Urothelium cell line (cell line): ENCODE results near the gene DRC1.

Source experiments
- DNase-seq: peaks from one replicate; pipeline ENCODE4 v3.0.0; 2011; ENCODE audit warnings: low spot score, mixed read lengths
- FAIRE-seq: peaks from 2 replicates; lab custom pipeline; 2011; peaks lifted over from hg19 to GRCh38; lab: Jason Lieb, UNC

DRC1 gene

DNA sequence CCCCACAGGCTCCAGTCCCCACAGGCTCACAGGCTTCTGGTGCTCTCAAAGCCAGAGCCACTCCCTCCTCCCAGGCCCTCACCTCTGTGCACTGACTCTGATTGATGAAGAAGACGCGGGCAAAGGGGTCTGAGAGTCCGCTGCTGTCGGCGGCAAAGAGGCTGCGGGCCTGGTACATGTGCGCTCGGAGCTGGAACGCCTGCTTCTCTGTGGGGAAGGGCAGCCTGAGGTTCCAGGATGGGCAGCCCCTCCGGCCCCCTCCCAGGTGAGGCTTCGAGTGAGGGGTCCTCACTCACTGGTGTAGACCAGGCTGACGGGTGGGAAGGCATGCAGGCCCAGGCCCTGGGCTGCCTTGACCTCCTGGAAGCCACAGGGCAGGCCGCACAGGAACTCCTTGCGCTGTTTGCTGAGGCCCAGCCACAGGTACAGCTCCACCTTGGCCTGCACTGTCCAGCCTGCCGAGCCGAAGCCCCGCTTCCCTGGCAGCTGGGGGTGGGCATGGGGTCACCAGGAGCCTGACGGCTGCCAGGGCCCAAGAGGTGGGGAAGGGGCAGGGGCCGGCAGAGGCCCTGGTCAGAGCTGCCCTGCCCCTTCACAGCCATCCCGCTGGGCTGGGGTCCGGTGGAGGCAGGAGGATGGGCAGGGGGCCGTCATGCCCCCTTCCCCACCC is 74.2 kb downstream of the DRC1 start:
- no peak for DNase-seq
- no peak for FAIRE-seq

DNA sequence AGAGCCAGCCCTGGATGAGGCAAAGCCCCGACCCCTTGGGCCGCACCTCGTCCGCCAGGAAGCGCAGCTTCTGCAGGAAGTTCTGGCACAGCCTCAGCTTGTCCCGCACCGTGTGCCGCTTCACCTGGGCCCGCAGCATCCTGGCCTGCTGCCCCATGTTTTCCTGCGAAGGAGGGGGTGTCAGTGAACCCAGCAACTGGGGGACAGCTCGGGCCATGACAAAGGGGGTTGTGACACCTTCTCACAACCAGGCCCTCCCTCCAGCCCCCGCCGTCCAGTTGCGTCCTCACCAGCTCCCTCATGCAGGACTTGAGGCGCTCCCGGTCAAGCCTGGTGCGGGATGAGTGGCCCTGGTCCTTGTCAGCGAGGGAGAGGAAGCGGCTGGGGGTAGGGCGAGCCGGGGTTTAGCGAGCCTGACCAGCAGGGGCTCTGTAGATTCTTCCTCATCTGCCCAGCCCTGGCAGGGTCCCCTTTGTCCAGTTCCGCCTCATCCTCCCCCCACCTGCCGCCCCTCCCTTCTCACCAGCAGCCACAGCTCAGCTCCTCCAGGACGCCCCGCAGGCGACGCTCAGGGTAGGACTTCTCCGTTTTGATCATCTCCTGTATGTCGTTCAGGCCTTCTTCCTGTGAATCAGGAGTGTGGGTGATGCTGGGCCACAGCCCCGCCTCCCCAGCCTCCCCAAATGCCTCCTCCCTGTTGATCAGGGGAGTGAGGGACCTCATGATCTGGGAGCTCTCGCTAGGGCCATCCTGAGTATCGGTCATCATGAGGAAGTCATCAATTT is 75.6 kb downstream of the DRC1 start:
- DNase-seq (no peak), FAIRE-seq (no peak)

DNA sequence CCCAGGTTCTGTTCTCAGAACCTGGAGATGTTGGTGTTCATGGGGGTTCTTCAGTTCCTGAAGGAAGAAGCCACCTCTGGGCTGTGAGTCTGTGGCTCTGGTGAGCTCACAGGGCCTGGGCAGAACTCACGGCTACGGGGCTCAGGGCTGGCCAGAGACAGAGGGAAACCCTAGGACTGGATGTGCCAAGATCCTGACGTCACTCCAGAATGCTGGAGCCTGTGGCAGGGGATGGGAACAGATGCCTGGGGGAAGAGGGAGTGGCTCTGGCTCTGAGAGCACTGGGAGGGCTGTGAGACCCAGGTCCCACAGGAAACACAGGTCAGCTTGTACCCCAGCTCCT is 76.2 kb downstream of the DRC1 start, which contains the start of gene OTOF:
Gene OTOF (minus strand): TSS at position 214 of the 343 bp plus-strand sequence.
- FAIRE-seq (no peak), DNase-seq (peak; percentile 54)

DNA sequence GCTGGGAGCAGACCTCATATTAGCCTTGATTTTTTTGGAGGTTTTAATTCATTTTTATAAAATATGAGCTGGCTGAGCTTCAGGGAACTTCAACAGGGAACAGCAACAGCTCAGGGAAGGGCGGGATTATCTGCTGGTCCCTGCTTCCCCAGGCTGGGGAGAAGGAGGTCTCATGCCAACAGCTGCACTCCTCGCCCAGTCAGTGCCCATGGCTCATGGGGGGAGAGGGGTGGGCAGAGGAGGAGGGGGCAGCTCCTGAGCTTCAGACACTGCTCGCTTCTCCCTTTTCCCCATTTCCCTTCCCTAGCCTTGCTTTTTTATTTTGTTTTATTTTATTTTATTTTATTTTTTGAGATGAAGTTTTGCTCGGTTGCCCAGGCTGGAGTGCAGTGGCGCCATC is 76.6 kb downstream of the DRC1 start:
- no peak for DNase-seq
- no peak for FAIRE-seq

DNA sequence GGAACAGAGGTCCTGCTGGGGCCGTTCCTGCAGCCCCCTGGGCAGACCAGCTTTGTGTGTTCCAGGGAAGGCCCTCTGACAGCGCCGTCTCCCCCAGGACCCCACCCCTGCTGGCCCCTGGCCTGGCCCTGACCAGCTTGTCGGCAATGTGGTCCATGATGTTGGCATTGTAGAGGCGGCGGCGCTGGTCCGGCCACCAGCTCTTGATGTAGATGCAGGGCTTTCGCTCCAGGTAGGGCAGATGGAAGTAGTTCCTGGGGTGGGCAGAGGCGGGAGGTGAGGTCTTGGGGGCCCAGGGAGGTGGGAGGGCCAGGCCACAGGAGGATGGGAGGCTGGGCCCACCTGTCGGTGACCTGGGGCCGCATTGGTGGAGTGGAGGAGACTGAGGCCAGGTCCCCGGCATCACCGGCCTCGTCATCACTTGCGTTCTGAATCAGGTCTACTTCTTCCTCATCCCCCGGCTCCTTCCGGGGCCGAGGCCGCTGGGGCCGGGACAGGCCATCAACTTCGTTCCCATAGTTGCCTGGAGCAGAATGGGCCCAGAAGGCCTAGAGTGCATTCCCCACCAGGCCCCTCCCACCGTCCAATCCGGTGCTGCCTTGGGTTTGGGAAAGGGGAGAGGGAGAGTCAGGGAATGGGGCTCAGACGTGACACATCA is 77.5 kb downstream of the DRC1 start:
- DNase-seq = no peak
- peak; percentile 9 for FAIRE-seq

DNA sequence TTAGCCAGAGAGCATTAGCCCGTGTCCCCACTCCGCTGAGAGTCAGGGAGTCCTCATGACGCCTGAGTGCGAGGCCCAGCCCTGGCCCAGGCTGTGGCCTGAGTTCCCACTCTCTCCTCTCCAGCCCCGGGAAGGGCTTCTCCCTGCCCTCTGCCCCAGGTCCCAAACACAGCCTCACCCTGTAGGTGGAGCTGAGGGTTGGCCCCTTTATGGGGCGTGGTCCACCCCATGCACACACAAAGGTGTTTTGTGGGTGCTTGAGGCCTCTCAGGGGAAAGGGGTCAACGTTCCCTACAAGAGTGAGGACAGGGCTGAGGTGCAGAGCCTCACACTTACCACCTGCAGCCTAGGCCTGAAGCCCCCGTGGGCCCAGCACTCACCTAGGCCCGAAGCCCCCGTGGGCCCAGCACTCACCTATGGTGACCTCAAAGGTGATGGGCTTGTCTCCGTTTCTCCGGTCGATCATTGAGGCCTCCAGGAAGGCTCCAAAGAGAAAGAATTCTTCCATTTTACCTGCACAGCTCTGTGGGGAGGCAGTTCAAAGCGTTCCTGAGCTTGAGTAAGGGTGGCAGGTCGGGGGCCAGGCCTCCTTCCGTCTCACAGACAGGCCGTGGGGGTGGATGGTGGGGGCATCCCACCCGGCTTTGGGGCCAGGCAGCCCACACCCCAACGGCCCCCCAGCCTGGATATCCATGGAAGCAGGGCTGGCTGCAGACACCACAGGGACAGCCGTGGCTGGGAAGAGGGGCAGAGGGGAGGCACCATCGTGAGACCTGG is 78.3 kb downstream of the DRC1 start:
- no peak for FAIRE-seq
- no peak for DNase-seq

DNA sequence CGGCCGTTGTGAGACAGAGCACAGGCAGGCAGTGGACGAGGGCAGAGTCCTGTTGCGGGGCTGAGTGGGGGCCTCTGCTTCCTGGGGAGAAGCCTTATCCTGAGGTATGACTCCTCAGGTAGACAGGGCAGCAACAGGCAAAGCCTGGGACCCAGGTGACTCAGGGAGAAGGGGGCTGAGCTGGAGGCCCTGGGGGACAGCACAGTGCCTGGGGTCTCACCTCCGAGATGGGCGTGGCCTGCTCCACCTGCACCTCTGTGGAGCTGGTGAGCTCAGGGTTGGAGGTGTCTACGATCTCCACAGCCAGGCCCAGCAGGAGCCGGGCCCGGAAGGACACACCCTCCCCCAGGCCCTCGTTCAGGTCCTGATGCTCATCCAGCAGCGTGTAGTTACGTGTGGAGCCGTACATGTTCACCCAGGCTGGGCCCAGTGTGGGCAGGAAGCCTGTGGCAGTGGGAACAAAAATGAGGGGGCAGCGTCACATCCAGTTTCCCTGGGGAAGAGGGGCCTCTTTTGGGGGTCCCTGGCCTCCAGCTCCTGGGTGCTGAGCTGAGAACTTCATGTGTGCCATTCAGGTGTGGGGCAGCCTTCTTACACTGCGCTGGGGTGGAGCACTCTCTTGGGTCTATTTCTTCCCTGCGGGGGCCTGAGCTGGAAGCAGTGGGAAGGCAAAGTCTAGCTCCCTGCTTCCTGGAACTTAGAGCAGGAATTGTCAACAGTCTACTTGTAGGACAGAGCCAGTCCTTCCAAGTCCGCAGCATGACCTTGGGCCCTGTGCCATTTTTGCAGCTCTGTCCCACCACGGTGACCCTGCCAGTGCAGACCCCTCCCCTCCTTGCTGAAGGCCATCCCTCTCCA is 79.1 kb downstream of the DRC1 start:
- FAIRE-seq (no peak), DNase-seq (no peak)

DNA sequence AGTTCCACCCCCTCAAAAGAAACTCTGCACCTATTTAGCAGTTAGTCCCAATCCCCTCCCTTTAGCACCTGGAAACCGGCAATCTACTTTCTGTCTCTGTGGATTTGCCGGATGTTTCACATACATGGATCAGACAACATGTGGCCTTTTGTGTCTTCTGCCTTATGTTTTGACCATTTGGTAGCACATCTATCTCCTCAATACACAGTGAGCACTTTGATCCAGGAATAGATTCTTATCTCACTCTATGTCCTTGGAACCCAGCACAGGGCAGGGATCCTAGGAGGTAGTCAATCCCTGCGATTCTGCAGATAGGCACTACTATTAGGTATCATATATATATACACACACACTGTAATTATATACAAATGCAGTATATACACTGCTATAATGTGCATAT is 80.0 kb downstream of the DRC1 start:
- DNase-seq (no peak), FAIRE-seq (no peak)

DNA sequence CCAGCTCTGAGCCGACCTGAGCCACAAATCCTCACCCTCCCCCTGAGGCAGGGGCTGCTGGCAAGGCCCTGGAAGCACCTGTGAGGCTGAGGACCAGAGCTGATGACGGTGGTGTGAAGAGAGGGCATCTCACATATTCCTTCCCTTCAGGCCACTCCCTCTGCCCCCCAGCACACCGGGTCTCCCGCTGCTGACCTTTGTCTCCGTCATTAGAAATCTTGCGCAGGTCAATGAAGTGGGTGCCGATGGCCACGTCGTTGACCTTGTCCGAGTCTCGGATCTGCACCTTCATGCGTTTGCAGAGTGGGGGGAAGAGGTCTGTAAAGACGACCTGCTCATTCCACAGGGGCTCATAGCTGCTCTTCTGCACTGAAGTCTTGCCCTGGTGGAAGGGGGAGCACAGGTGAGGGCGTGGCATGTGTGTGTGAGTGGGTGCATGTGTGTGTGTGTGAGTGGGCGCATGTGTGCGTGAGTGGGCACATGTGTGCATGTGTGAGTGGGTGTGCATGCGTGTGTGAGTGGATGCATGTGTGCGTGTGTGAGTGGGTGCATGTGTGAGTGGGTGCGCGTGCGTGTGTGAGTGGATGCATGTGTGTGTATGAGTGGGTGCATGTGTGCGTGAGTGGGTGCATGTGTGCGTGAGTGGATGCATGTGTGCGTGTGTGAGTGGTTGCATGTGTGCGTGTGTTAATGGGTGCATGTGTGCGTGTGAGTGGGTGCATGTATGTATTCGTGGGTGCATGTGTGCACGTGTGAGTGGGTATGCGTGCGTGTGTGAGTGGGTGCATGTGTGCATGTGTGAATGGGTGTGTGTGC is 80.7 kb downstream of the DRC1 start:
- no peak for DNase-seq
- FAIRE-seq = peak; percentile 98

DNA sequence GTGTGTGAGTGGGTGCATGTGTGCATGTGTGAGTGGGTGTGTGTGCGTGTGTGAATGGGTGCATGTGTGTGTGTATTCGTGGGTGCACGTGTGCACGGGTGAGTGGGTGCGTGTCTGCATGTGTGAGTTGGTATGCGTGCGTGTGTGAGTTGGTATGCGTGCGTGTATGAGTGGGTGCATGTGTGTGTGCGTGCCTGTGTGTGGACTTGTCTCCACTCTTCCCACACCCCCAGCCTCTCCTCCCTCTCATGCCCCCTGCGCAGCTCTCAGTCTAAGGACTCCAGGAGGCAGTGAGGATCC is 81.3 kb downstream of the DRC1 start:
- FAIRE-seq (no peak), DNase-seq (no peak)

DNA sequence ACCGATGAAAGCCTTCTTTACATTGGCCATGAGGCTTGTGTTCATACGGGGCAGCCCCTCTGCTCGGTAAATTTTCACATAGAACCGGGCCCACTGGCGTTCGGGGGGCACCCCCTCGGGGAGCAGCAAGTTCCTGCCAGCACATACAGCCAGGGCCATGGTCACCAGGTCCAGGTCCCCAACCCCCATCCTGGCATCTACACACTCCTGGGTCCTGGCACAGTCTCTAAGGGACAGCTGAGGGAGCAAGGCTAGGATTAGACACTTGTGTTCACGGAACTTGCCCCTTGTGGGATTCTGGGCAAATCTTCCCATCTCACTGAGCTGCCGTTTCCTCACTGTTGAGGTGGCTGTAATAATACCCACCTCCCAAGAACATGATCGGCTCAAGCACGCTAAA is 81.8 kb downstream of the DRC1 start:
- DNase-seq (no peak), FAIRE-seq (no peak)

DNA sequence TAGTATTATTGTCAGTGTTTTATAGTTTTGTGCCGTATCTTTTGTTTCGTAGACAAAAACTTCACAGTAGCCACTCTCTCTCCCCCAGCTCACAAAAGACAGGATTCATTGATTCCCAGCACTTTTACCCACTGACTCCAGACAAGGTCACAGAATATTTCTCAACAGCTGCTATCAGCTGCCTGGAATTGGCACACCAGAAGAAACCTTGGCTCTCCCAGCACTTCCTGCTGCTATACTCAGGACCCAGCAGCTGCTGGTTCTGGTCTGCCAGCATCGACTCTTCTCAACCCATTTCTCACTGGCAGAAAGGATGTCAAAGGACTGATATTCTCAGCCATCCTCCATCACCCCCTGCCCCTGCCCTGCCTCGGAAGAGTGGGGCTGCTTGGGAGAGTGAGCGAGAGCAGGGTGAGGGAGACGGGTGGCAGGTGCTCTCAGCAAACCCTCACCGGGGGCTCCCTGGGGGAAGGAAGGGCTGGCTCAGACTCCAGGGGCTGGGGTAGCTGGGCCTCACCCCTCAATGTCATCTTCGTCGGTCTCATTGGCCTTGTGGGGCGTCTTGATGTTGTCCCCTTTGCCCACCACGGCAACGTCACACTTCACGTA is 82.3 kb downstream of the DRC1 start:
- DNase-seq (no peak), FAIRE-seq (no peak)

DNA sequence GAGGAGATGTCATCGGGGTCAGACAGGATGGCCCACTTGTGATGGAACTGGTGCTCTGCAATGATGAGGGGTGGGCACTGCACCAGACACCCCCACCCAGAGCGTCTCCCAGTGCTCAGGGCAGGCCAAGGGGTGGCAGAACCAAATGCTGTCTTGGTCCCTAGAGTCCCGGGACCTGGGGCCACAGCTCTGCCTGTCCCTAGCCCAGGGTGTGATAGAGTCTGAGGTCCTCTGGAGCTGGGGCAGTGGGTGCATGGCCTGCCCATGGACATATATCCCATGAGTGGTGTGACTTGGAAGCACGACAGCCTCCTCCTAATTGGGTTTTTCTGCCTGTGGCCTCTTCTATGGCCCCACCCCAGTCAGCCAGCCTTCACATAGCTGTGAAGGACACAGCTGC is 82.9 kb downstream of the DRC1 start:
- no peak for FAIRE-seq
- no peak for DNase-seq

DNA sequence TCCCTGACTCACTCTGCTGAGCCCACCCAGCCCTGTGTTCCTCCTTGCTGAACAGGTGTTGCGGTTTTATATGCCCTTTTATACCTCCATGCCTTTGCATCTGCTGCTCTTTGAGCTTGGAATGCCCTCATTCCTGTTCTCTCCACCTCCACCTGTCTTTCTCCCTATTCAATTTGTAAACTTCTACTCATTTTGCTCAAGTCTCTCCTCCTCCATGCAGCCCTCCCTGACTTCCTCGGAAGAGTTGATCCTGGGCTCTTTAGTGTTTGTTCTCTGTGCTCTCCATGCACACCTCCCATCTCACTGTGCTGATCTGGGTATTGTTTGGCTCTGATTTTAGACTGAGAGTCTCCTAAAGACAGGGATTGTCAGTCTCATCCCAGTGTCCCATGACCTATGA is 83.4 kb downstream of the DRC1 start:
- FAIRE-seq (no peak), DNase-seq (no peak)

DNA sequence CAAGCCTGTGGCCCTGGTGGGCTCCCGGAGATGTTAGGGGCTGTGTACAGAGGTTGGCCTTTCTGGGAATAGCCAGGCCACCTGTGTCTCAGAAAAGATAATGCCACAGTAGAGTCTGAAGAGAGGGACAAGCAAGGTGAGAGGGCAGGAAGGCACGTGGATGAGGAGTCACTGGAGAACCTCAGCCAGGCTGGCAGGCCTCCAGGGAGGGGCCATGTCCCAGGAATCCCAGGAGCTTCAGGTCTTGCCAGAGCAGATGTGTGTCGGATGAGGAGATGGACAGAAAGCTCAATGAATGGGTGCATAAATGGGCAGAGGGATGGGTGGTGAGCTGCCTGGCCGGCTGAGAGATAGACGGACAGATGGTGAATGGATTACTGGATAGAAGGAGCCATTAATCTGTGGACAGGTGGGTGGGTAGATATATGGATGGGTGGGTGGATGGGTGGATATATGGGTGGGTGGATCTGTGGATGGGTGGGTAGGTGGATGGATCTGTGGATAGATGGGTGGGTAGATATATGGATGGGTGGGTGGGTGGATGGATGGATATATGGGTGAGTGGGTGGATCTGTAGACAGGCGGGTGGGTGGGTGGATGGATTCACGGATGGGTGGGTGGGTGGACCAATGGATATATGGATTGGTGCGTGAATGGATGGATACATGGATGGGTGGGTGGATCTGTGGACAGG is 84.2 kb downstream of the DRC1 start:
- DNase-seq (no peak), FAIRE-seq (peak; percentile 71)

DNA sequence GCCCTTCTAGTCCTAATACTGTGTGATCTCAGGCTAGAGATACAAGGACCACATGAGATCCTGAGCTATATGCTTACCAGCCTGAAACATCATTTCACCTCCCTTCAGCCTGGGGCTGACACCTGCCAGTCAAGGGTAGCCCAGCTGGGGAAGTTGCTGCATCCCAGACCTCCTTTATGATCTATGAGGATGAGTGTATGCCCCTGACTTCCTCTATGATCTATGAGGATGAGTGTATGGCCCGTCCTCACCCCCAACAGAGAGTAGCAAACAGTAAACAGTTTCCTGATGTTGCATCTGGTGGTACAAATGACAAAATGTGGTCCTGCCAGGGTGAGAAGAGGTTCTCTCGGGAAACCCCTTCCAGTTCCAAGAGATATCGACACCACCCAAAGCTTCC is 85.1 kb downstream of the DRC1 start:
- DNase-seq (no peak), FAIRE-seq (peak; percentile 77)

DNA sequence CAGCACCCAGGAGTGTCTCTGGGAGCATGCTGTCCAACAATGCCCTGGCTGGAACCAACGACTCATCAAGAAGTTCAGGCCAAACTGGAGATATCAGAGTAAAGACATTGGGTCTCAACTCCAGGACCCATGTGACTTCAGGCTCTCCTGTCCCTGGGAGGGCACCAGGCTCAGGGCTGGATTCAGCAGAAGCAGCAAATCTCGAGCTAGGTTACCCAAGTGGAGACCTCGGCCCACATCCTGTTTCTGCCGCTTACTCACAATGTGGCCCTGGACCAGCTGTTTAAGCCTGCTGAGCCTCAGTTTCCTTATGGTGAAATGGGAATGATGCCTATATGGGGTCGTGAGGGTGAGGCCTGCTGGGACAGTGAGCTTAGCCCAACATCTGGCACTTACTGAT is 85.5 kb downstream of the DRC1 start:
- DNase-seq (no peak), FAIRE-seq (no peak)

DNA sequence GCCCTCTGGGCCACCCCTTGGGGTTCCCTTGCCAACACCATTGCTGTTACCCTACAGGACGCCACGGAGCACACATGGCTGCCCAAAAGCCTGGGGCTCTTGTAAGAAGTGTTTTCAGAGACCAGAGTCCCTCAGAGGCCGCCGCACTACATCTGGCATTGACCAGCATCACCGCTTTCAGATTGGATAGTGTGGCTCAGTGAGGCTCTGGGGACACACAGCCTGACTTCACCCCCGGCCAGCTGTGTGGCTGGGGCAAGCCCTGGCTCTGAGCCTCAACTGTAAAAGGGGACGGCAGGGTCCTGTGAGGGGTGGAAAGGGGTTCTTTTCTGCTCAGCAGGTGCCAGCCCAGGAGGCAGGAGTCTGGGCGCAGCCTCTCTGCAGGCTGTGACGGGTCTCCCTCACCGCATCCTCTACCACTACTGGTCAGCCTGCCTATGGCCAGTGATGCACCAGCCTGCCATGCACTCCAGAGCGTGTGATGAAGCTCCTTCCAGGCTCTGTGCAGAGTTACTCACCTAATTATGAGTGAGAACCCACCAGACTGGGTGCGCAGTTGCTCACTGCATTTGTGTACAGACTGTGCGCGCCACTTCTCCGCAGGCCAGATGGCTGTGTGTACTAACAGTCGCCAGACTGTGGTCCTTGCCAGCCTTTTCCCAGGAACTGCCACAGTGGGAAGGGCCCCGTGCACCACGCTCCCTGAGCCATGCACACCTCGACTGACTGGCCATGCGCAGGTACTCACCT is 86.9 kb downstream of the DRC1 start:
- FAIRE-seq = peak; percentile 40
- DNase-seq = no peak
